ENCODE measurements around the gene RGCC.

Gene RGCC

GRCh38 chr13:41471785-41472184 is 14.4 kb downstream of the RGCC start:
- no peak for DNase-seq (ENCODE audit: low spot score)
- no peaks in the 10 kb centered on the region for H3K9me3 ChIP-seq (replicated peaks in 1 of 2; ENCODE audit: control insufficient read depth in 2 of 2, insufficient read depth in 1 of 2, low read depth in 1 of 2, low read length in 2 of 2)
- no peak overlapping the region for H2BK5ac ChIP-seq (ENCODE audit: low read length)
- no peak overlapping the region for H3K23ac ChIP-seq (ENCODE audit: low read depth, low read length, poor library complexity)
- H3K4me1 ChIP-seq (ENCODE audit: control insufficient read depth in 2 of 2, insufficient read depth in 1 of 2, low read depth in 1 of 2, low read length in 2 of 2), result no peaks in the 10 kb centered on the region
- no peak overlapping the region for H2BK120ac ChIP-seq (ENCODE audit: low read depth, low read length)
- H2BK15ac ChIP-seq (ENCODE audit: low read length), result no peak overlapping the region
- no peak overlapping the region for H4K8ac ChIP-seq (ENCODE audit: low read depth, low read length)
- no peak overlapping the region for H4K91ac ChIP-seq (ENCODE audit: low read depth, low read length, poor library complexity)
- H3K14ac ChIP-seq (ENCODE audit: low read length), result no peak overlapping the region
- H3K9ac ChIP-seq (ENCODE audit: low read depth, low read length, poor library complexity), result no peak overlapping the region
- H3K36me3 ChIP-seq (replicated peaks in 1 of 2; ENCODE audit: control insufficient read depth in 2 of 2, insufficient read depth in 2 of 2, low read length in 2 of 2), result no peaks in the 10 kb centered on the region
- no peak overlapping the region for H2AFZ ChIP-seq (ENCODE audit: low read length)
- H3K4me3 ChIP-seq (ENCODE audit: low read length in 2 of 2), result no peak overlapping the region
- WGBS, 2 donors (ENCODE audit: extremely low coverage in 2 of 2, insufficient read length in 2 of 2, insufficient replicate concordance in 1 of 2), result no CpG with 5 or more reads among the region's 5 CpGs
- no peak overlapping the region for H3K4me2 ChIP-seq (ENCODE audit: insufficient read depth, low read length, poor library complexity, severe bottlenecking)
- H3K27me3 ChIP-seq (ENCODE audit: control insufficient read depth in 3 of 3, insufficient read depth in 3 of 3, low read depth in 1 of 3, low read length in 3 of 3), result no peaks in the 10 kb centered on the region
- H3K27ac ChIP-seq (replicated peaks; ENCODE audit: low read length), result no peak overlapping the region
- no peak overlapping the region for H2BK12ac ChIP-seq (ENCODE audit: low read length)
- no peak overlapping the region for H3K18ac ChIP-seq (ENCODE audit: low read length)
- no peaks in the 10 kb centered on the region for H3K79me1 ChIP-seq (ENCODE audit: low read depth, low read length)
- H2AK5ac ChIP-seq (ENCODE audit: low read depth, low read length), result no peak overlapping the region
- no peak overlapping the region for H3K4ac ChIP-seq (ENCODE audit: low read length)

DNA sequence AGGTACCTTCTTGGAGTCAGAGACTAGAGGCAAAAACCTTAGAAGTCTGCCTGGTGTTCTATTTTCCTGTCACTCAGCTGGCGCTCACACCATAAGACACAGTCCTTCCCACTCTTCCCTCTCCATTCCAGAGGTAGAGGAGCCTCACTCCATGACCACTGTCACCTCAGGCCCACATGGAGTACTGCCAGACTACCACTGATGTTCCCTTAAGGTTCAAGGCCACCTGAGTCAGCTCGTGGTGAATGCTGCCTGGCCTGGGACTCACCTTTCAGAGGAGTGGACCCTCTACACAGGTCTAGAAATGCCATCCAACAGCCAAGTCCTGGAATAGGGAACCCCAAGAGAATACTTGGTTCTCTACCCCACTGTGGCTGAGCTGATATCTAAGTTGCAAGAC is 29.9 kb downstream of the RGCC start:
- Histone ChIP-seq H3K4ac (ENCODE audit: low read length) (no peak overlapping the region), H3K79me1 (ENCODE audit: low read depth, low read length) (no peaks in the 10 kb centered on the region), H2AK5ac (ENCODE audit: low read depth, low read length) (no peak overlapping the region), H2BK120ac (ENCODE audit: low read depth, low read length) (no peak overlapping the region), H3K18ac (ENCODE audit: low read length) (no peak overlapping the region), H3K4me1 (ENCODE audit: control insufficient read depth in 2 of 2, insufficient read depth in 1 of 2, low read depth in 1 of 2, low read length in 2 of 2) (no peaks in the 10 kb centered on the region), H3K9me3 (replicated peaks in 1 of 2; ENCODE audit: control insufficient read depth in 2 of 2, insufficient read depth in 1 of 2, low read depth in 1 of 2, low read length in 2 of 2) (no peaks in the 10 kb centered on the region), H2AFZ (ENCODE audit: low read length) (no peak overlapping the region), H2BK12ac (ENCODE audit: low read length) (no peak overlapping the region), H3K14ac (ENCODE audit: low read length) (no peak overlapping the region), H3K4me3 (ENCODE audit: low read length in 2 of 2) (no peak overlapping the region), H3K9ac (ENCODE audit: low read depth, low read length, poor library complexity) (no peak overlapping the region), H3K4me2 (ENCODE audit: insufficient read depth, low read length, poor library complexity, severe bottlenecking) (no peak overlapping the region), H3K23ac (ENCODE audit: low read depth, low read length, poor library complexity) (no peak overlapping the region), H2BK5ac (ENCODE audit: low read length) (no peak overlapping the region), H3K36me3 (replicated peaks in 1 of 2; ENCODE audit: control insufficient read depth in 2 of 2, insufficient read depth in 2 of 2, low read length in 2 of 2) (no peaks in the 10 kb centered on the region), H4K8ac (ENCODE audit: low read depth, low read length) (no peak overlapping the region), H4K91ac (ENCODE audit: low read depth, low read length, poor library complexity) (no peak overlapping the region), H2BK15ac (ENCODE audit: low read length) (no peak overlapping the region), H3K27ac (replicated peaks; ENCODE audit: low read length) (no peak overlapping the region), H3K27me3 (ENCODE audit: control insufficient read depth in 3 of 3, insufficient read depth in 3 of 3, low read depth in 1 of 3, low read length in 3 of 3) (peaks cover 0 to 3% (median 0%) of the 10 kb centered on the region in 3 experiments)
- no peak for DNase-seq (ENCODE audit: low spot score)
- no CpG with 5 or more reads among the region's 2 CpGs for WGBS, 2 donors (ENCODE audit: extremely low coverage in 2 of 2, insufficient read length in 2 of 2, insufficient replicate concordance in 1 of 2)

- H3K9me3 ChIP-seq (replicated peaks in 1 of 2; ENCODE audit: control insufficient read depth in 2 of 2, insufficient read depth in 1 of 2, low read depth in 1 of 2, low read length in 2 of 2), result no peaks in the 10 kb centered on the region
- H2AFZ ChIP-seq (ENCODE audit: low read length), result no peak overlapping the region
- H3K14ac ChIP-seq (ENCODE audit: low read length), result no peak overlapping the region
- no peak overlapping the region for H2BK120ac ChIP-seq (ENCODE audit: low read depth, low read length)
- no peak overlapping the region for H3K4ac ChIP-seq (ENCODE audit: low read length)
- no peak overlapping the region for H2AK5ac ChIP-seq (ENCODE audit: low read depth, low read length)
- DNase-seq (ENCODE audit: low spot score), result no peak
- no peak overlapping the region for H4K8ac ChIP-seq (ENCODE audit: low read depth, low read length)
- no peaks in the 10 kb centered on the region for H3K4me1 ChIP-seq (ENCODE audit: control insufficient read depth in 2 of 2, insufficient read depth in 1 of 2, low read depth in 1 of 2, low read length in 2 of 2)
- H3K36me3 ChIP-seq (replicated peaks in 1 of 2; ENCODE audit: control insufficient read depth in 2 of 2, insufficient read depth in 2 of 2, low read length in 2 of 2), result no peaks in the 10 kb centered on the region
- H2BK5ac ChIP-seq (ENCODE audit: low read length), result no peak overlapping the region
- H3K27me3 ChIP-seq (ENCODE audit: control insufficient read depth in 3 of 3, insufficient read depth in 3 of 3, low read depth in 1 of 3, low read length in 3 of 3), result peaks cover 0 to 3% (median 0%) of the 10 kb centered on the region in 3 experiments
- H3K4me3 ChIP-seq (ENCODE audit: low read length in 2 of 2), result no peak overlapping the region
- no peak overlapping the region for H4K91ac ChIP-seq (ENCODE audit: low read depth, low read length, poor library complexity)
- H3K9ac ChIP-seq (ENCODE audit: low read depth, low read length, poor library complexity), result no peak overlapping the region
- no peak overlapping the region for H2BK15ac ChIP-seq (ENCODE audit: low read length)
- H3K18ac ChIP-seq (ENCODE audit: low read length), result no peak overlapping the region
- H3K27ac ChIP-seq (replicated peaks; ENCODE audit: low read length), result no peak overlapping the region
- no peak overlapping the region for H3K23ac ChIP-seq (ENCODE audit: low read depth, low read length, poor library complexity)
- no peaks in the 10 kb centered on the region for H3K79me1 ChIP-seq (ENCODE audit: low read depth, low read length)
- no peak overlapping the region for H2BK12ac ChIP-seq (ENCODE audit: low read length)
- no CpG with 5 or more reads among the region's 2 CpGs for WGBS, 2 donors (ENCODE audit: extremely low coverage in 2 of 2, insufficient read length in 2 of 2, insufficient replicate concordance in 1 of 2)
- no peak overlapping the region for H3K4me2 ChIP-seq (ENCODE audit: insufficient read depth, low read length, poor library complexity, severe bottlenecking)
Observed at GRCh38 chr13:41488124-41488523, 30.8 kb downstream of the RGCC start.

GRCh38 chr13:41490371-41491015 is 33.1 kb downstream of the RGCC start:
- no peak overlapping the region for H3K4me3 ChIP-seq (ENCODE audit: low read length in 2 of 2)
- H2BK15ac ChIP-seq (ENCODE audit: low read length), result no peak overlapping the region
- H4K91ac ChIP-seq (ENCODE audit: low read depth, low read length, poor library complexity), result no peak overlapping the region
- H3K27me3 ChIP-seq (ENCODE audit: control insufficient read depth in 3 of 3, insufficient read depth in 3 of 3, low read depth in 1 of 3, low read length in 3 of 3), result peaks cover 0 to 3% (median 0%) of the 10 kb centered on the region in 3 experiments
- no peak overlapping the region for H3K27ac ChIP-seq (replicated peaks; ENCODE audit: low read length)
- H3K18ac ChIP-seq (ENCODE audit: low read length), result no peak overlapping the region
- no peak overlapping the region for H2BK120ac ChIP-seq (ENCODE audit: low read depth, low read length)
- no peak overlapping the region for H4K8ac ChIP-seq (ENCODE audit: low read depth, low read length)
- H3K14ac ChIP-seq (ENCODE audit: low read length), result no peak overlapping the region
- no peaks in the 10 kb centered on the region for H3K79me1 ChIP-seq (ENCODE audit: low read depth, low read length)
- H3K4me2 ChIP-seq (ENCODE audit: insufficient read depth, low read length, poor library complexity, severe bottlenecking), result no peak overlapping the region
- no peak overlapping the region for H2AFZ ChIP-seq (ENCODE audit: low read length)
- no CpG with 5 or more reads among the region's 3 CpGs for WGBS, 2 donors (ENCODE audit: extremely low coverage in 2 of 2, insufficient read length in 2 of 2, insufficient replicate concordance in 1 of 2)
- H3K36me3 ChIP-seq (replicated peaks in 1 of 2; ENCODE audit: control insufficient read depth in 2 of 2, insufficient read depth in 2 of 2, low read length in 2 of 2), result no peaks in the 10 kb centered on the region
- H3K4ac ChIP-seq (ENCODE audit: low read length), result no peak overlapping the region
- peaks cover 0 to 3% of the 10 kb centered on the region in 2 donors for H3K4me1 ChIP-seq (ENCODE audit: control insufficient read depth in 2 of 2, insufficient read depth in 1 of 2, low read depth in 1 of 2, low read length in 2 of 2)
- H2AK5ac ChIP-seq (ENCODE audit: low read depth, low read length), result no peak overlapping the region
- no peak overlapping the region for H3K23ac ChIP-seq (ENCODE audit: low read depth, low read length, poor library complexity)
- no peak for DNase-seq (ENCODE audit: low spot score)
- no peak overlapping the region for H2BK5ac ChIP-seq (ENCODE audit: low read length)
- no peak overlapping the region for H3K9ac ChIP-seq (ENCODE audit: low read depth, low read length, poor library complexity)
- no peak overlapping the region for H2BK12ac ChIP-seq (ENCODE audit: low read length)
- H3K9me3 ChIP-seq (replicated peaks in 1 of 2; ENCODE audit: control insufficient read depth in 2 of 2, insufficient read depth in 1 of 2, low read depth in 1 of 2, low read length in 2 of 2), result no peaks in the 10 kb centered on the region

Measured in neuronal stem cell (in vitro differentiated cells).